HepG2 (cell line): ENCODE results near the gene KBTBD3. TPM values are rescaled to one million over a fixed set of nuclear protein-coding genes. Genes with fewer than 3 reads are reported as not detected.

Experiments
- ARHGAP35 ChIP-seq: sonication (generic); formaldehyde crosslinking; IDR thresholded peaks from 2 replicates; pipeline ENCODE4 v1.9.0; 2022; ENCODE audit warnings: mild to moderate bottlenecking, inconsistent platforms, moderate library complexity, missing genetic modification reagents, borderline replicate concordance
- ETV5 ChIP-seq: IDR thresholded peaks from 2 replicates; pipeline ENCODE4 v1.6.1; 2018; ENCODE audit warnings: missing biosample characterization, missing genetic modification reagents, inconsistent platforms, borderline replicate concordance
- ETV6 ChIP-seq: sonication (generic); formaldehyde crosslinking; conservative IDR thresholded peaks from 2 replicates; pipeline ENCODE4 v1.4.0; 2020; ENCODE audit warnings: missing genetic modification reagents
- FOXK2 ChIP-seq: fragments of 450-650 bp; IDR thresholded peaks from 2 replicates; pipeline ENCODE4 v1.6.1; 2016
- FOXM1 ChIP-seq: sonication (generic); formaldehyde crosslinking; IDR thresholded peaks from 2 replicates; pipeline ENCODE4 v1.5.0; 2020; ENCODE audit warnings: missing genetic modification reagents
- ONECUT2 ChIP-seq: sonication (generic); formaldehyde crosslinking; IDR thresholded peaks from 2 replicates; pipeline ENCODE4 v1.4.0; 2020; ENCODE audit warnings: missing genetic modification reagents
- PITX1 ChIP-seq: sonication (generic); formaldehyde crosslinking; IDR thresholded peaks from 2 replicates; pipeline ENCODE4 v1.5.1; 2020; ENCODE audit warnings: mild to moderate bottlenecking, missing genetic modification reagents
- POLR2A ChIP-seq, 2 experiments: IDR thresholded peaks; 2 replicates each; pipeline ENCODE4 v1.6.1; 2011; ENCODE audit warnings: low read depth in 2 of 2, low read length in 2 of 2, mild to moderate bottlenecking in 1 of 2, moderate library complexity in 1 of 2; ENCODE audit not compliant: insufficient read depth in 1 of 2
- TERF1 ChIP-seq: sonication (generic); formaldehyde crosslinking; IDR thresholded peaks from 2 replicates; pipeline ENCODE4 v1.8.0; 2022; ENCODE audit warnings: mild to moderate bottlenecking, missing genetic modification reagents, moderate library complexity
- ZBTB3 ChIP-seq: sonication (generic); formaldehyde crosslinking; IDR thresholded peaks from 2 replicates; pipeline ENCODE4 v1.4.0; 2020; ENCODE audit warnings: low read depth, mild to moderate bottlenecking, moderate library complexity, missing genetic modification reagents, borderline replicate concordance
- ZFX ChIP-seq: sonication (generic); formaldehyde crosslinking; IDR thresholded peaks from 2 replicates; pipeline ENCODE4 v1.4.0; 2020; ENCODE audit warnings: mild to moderate bottlenecking, low read depth, missing genetic modification reagents, moderate library complexity
- ZFY ChIP-seq: sonication (generic); formaldehyde crosslinking; IDR thresholded peaks from 2 replicates; pipeline ENCODE4 v1.4.0; 2020; ENCODE audit warnings: missing genetic modification reagents
- ZNF225 ChIP-seq: sonication (generic); formaldehyde crosslinking; IDR thresholded peaks from 2 replicates; pipeline ENCODE4 v1.4.0; 2020; ENCODE audit warnings: mild to moderate bottlenecking, missing genetic modification reagents
- ZNF274 ChIP-seq: sonication (generic); formaldehyde crosslinking; IDR thresholded peaks from 2 replicates; pipeline ENCODE4 v1.5.1; 2020; ENCODE audit warnings: mild to moderate bottlenecking, missing genetic modification reagents
- ZNF34 ChIP-seq: sonication (generic); formaldehyde crosslinking; IDR thresholded peaks from 2 replicates; pipeline ENCODE4 v1.4.0; 2020; ENCODE audit warnings: mild to moderate bottlenecking, missing genetic modification reagents, borderline replicate concordance
- ZNF549 ChIP-seq: sonication (generic); formaldehyde crosslinking; IDR thresholded peaks from 2 replicates; pipeline ENCODE4 v1.5.0; 2020; ENCODE audit warnings: missing genetic modification reagents
- ZNF572 ChIP-seq: sonication (generic); formaldehyde crosslinking; IDR thresholded peaks from 2 replicates; pipeline ENCODE4 v1.5.1; 2020; ENCODE audit warnings: mild to moderate bottlenecking, missing genetic modification reagents
- ZNF616 ChIP-seq: sonication (generic); formaldehyde crosslinking; IDR thresholded peaks from 2 replicates; pipeline ENCODE4 v1.5.0; 2020; ENCODE audit warnings: low read depth, mild to moderate bottlenecking, missing genetic modification reagents
- ZNF670 ChIP-seq: sonication (generic); formaldehyde crosslinking; IDR thresholded peaks from 2 replicates; pipeline ENCODE4 v1.8.0; 2022; ENCODE audit warnings: mild to moderate bottlenecking, missing genetic modification reagents, borderline replicate concordance
- ZNF816 ChIP-seq: sonication (generic); formaldehyde crosslinking; IDR thresholded peaks from 2 replicates; pipeline ENCODE4 v1.8.0; 2022; ENCODE audit warnings: missing genetic modification reagents, mild to moderate bottlenecking, borderline replicate concordance
- polyA plus RNA-seq, 8 experiments: library from polyadenylated mRNA; depleted of rRNA in 3 of 8; stranded (reverse) in 7 of 8; unstranded in 1 of 8; fragments of >200 nt; fragmentation: Illumina TruSeq in 4 of 8; extraction: Trizol in 4 of 8; gene quantifications; 2 replicates each; pipeline versions ENCODE4 v1.2.1 to v1.2.3, GENCODE V29; 2011 to 2016; ENCODE audit warnings: low read depth in 4 of 8, missing spikeins in 1 of 8, mixed read lengths in 1 of 8; ENCODE audit not compliant: insufficient read depth in 1 of 8
- total RNA-seq, 5 experiments: library from RNA; depleted of rRNA; stranded (reverse); fragments of >200 nt; fragmentation: Illumina TruSeq; extraction: Trizol; gene quantifications; 2 replicates each; pipeline ENCODE4 v1.2.3, GENCODE V29; 2016; ENCODE audit warnings: low read depth in 1 of 5
- TF ChIP-seq, protein P1 (sequence below): sonication (generic); formaldehyde crosslinking; IDR thresholded peaks from 2 replicates; pipeline ENCODE4 v1.5.0; 2020; ENCODE audit warnings: missing genetic modification reagents
- TF ChIP-seq, protein P2 (sequence below): sonication (generic); formaldehyde crosslinking; IDR thresholded peaks from 2 replicates; pipeline ENCODE4 v1.5.1; 2020; ENCODE audit warnings: mild to moderate bottlenecking, missing genetic modification reagents, moderate library complexity

Gene KBTBD3
- total and polyA plus RNA-seq, 2 of the 13 experiments (the other 11 are each of a cell fraction or from before 2014, with no cell fraction given): 1.8 to 7.4 TPM

DNA sequence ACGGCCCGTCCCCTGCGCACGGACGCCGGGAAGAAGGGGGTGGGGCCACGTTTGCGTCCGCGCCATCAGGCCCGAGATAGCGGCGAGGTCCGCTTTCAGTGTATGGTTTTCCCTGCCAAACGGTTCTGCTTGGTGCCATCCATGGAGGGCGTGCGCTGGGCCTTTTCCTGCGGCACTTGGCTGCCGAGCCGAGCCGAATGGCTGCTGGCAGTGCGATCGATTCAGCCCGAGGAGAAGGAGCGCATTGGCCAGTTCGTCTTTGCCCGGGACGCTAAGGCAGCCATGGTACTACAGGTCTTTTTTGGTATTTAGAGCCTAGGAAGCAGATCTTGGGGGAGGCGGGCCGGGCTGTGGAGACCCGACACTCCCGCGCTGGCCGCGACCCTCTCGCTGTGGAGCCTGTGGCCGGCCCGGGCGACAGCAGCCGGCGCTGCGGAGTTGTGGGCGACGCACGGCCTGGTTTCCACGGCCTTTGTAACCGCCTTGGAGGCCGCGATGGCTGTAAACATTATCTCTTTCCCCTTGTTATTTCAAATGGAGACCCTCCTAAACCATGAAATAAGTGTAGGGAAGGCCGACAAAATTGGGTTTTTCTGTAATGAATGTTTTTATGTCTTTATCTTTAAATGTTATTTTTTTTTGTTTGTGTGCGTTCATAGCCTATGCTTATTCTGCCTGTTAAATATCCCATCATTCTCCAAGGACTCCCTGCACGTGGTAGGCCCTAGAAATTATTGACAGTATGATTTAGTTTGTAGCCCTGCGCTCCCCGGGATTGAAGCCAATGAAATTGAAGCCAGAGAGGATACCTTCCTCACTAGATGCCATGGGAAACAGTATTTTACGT, 685 bp upstream of the KBTBD3 start, which contains the start of gene AASDHPPT (continued):
- TF ChIP-seq ZNF274 (CRISPR knock-in tag): 0 out of 2 replicates have a peak, but pooled peaks have one; percentile 12
- TF ChIP-seq ZNF572 (CRISPR knock-in tag): no peak
- TF ChIP-seq ZNF670 (CRISPR knock-in tag): 0 out of 2 replicates have a peak, but pooled peaks have one; percentile 57
- 0 out of 2 replicates have a peak, but pooled peaks have one; percentile 53 for TF ChIP-seq ARHGAP35 (CRISPR knock-in tag)
- TF ChIP-seq, protein P1, sequence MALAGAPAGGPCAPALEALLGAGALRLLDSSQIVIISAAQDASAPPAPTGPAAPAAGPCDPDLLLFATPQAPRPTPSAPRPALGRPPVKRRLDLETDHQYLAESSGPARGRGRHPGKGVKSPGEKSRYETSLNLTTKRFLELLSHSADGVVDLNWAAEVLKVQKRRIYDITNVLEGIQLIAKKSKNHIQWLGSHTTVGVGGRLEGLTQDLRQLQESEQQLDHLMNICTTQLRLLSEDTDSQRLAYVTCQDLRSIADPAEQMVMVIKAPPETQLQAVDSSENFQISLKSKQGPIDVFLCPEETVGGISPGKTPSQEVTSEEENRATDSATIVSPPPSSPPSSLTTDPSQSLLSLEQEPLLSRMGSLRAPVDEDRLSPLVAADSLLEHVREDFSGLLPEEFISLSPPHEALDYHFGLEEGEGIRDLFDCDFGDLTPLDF (CRISPR knock-in tag): no peak
- 0 out of 2 replicates have a peak, but pooled peaks have one; percentile 12 for TF ChIP-seq ETV5 (CRISPR knock-in tag)
- TF ChIP-seq ETV6: 0 out of 2 replicates have a peak, but pooled peaks have one; percentile 20
- TF ChIP-seq ZNF34 (CRISPR knock-in tag): 0 out of 2 replicates have a peak, but pooled peaks have one; percentile 80
- TF ChIP-seq, protein P2, sequence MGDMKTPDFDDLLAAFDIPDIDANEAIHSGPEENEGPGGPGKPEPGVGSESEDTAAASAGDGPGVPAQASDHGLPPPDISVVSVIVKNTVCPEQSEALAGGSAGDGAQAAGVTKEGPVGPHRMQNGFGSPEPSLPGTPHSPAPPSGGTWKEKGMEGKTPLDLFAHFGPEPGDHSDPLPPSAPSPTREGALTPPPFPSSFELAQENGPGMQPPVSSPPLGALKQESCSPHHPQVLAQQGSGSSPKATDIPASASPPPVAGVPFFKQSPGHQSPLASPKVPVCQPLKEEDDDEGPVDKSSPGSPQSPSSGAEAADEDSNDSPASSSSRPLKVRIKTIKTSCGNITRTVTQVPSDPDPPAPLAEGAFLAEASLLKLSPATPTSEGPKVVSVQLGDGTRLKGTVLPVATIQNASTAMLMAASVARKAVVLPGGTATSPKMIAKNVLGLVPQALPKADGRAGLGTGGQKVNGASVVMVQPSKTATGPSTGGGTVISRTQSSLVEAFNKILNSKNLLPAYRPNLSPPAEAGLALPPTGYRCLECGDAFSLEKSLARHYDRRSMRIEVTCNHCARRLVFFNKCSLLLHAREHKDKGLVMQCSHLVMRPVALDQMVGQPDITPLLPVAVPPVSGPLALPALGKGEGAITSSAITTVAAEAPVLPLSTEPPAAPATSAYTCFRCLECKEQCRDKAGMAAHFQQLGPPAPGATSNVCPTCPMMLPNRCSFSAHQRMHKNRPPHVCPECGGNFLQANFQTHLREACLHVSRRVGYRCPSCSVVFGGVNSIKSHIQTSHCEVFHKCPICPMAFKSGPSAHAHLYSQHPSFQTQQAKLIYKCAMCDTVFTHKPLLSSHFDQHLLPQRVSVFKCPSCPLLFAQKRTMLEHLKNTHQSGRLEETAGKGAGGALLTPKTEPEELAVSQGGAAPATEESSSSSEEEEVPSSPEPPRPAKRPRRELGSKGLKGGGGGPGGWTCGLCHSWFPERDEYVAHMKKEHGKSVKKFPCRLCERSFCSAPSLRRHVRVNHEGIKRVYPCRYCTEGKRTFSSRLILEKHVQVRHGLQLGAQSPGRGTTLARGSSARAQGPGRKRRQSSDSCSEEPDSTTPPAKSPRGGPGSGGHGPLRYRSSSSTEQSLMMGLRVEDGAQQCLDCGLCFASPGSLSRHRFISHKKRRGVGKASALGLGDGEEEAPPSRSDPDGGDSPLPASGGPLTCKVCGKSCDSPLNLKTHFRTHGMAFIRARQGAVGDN: peak; percentile 83
- TF ChIP-seq ZNF549 (CRISPR knock-in tag): no peak
- TF ChIP-seq ZBTB3 (CRISPR knock-in tag): 0 out of 2 replicates have a peak, but pooled peaks have one; percentile 57
- TF ChIP-seq ZFX: peak; percentile 96
- peak; percentile 95 for TF ChIP-seq ZFY
- TF ChIP-seq ZNF816 (CRISPR knock-in tag): 0 out of 2 replicates have a peak, but pooled peaks have one; percentile 49
- peak; percentile 42; the same call in 1 of the 2 replicates for TF ChIP-seq ONECUT2
- no peak for TF ChIP-seq TERF1 (CRISPR knock-in tag)
- peak; percentile 86 for TF ChIP-seq ZNF616 (CRISPR knock-in tag)
- 0 out of 2 replicates have a peak, but pooled peaks have one; percentile 9 for TF ChIP-seq PITX1 (CRISPR knock-in tag)
- no peak for TF ChIP-seq FOXK2
- TF ChIP-seq POLR2A (IDR thresholded peaks at IDR 0.05; ENCODE audit: insufficient read depth in 1 of 2, low read depth in 2 of 2, low read length in 2 of 2): peak; percentile 50 to 78
- TF ChIP-seq FOXM1 (CRISPR knock-in tag): no peak
- peak; percentile 50; the same call in 1 of the 2 replicates for TF ChIP-seq ZNF225 (CRISPR knock-in tag)
